Keratinocyte (primary cell): Measurements from ENCODE around the gene LAMA3. TPM values are rescaled to one million over a fixed set of nuclear protein-coding genes. Genes with fewer than 3 reads are reported as not detected.

Experiments used
- DNase-seq: peaks from one replicate; pipeline ENCODE4 v3.0.0-alpha.2; 2011; ENCODE audit warnings: low read depth, missing footprints, low spot score
- FAIRE-seq: peaks from 2 replicates; lab custom pipeline; 2011; peaks lifted over from hg19 to GRCh38; lab: Jason Lieb, UNC
- H2AFZ ChIP-seq: 2 replicates; pipeline ENCODE4 v1.6.0; 2012; ENCODE audit warnings: low read length, control low read depth, inconsistent platforms; ENCODE audit not compliant: control insufficient read depth
- H3K27ac ChIP-seq: 2 replicates; pipeline ENCODE4 v1.5.1; 2011; ENCODE audit warnings: low read length; ENCODE audit not compliant: control insufficient read depth, insufficient read depth
- H3K27me3 ChIP-seq: 3 replicates; pipeline ENCODE4 v1.6.0; 2011; ENCODE audit warnings: low read length; ENCODE audit not compliant: control insufficient read depth, insufficient read depth; ENCODE audit errors: extremely low read depth
- H3K36me3 ChIP-seq, 2 experiments: 2 replicates in 1 of 2; 3 replicates in 1 of 2; pipeline ENCODE4 v1.5.1; 2011; ENCODE audit warnings: low read length in 2 of 2, mild to moderate bottlenecking in 1 of 2; ENCODE audit not compliant: control insufficient read depth in 2 of 2, insufficient read depth in 2 of 2; ENCODE audit errors: extremely low read depth in 1 of 2
- H3K4me1 ChIP-seq: 3 replicates; pipeline ENCODE4 v1.5.1; 2011; ENCODE audit warnings: low read length; ENCODE audit not compliant: control insufficient read depth, insufficient read depth; ENCODE audit errors: extremely low read depth
- H3K4me2 ChIP-seq: 3 replicates; pipeline ENCODE4 v1.6.0; 2011; ENCODE audit warnings: low read depth, low read length; ENCODE audit not compliant: control insufficient read depth, insufficient read depth; ENCODE audit errors: extremely low read depth
- H3K4me3 ChIP-seq, 3 experiments: fragments of 200-600 bp in 1 of 3; sonication (generic) in 1 of 3; 2 replicates in 2 of 3; 3 replicates in 1 of 3; pipeline ENCODE4 v1.5.1; 2011 to 2016; ENCODE audit warnings: low read length in 3 of 3, mild to moderate bottlenecking in 3 of 3, control low read depth in 2 of 3, inconsistent platforms in 1 of 3, low read depth in 1 of 3, mixed read lengths in 1 of 3, mixed run types in 1 of 3, moderate library complexity in 1 of 3; ENCODE audit not compliant: control insufficient read depth in 2 of 3, insufficient read depth in 2 of 3; ENCODE audit errors: extremely low read depth in 1 of 3
- H3K79me2 ChIP-seq: 2 replicates; pipeline ENCODE4 v1.6.0; 2012; ENCODE audit warnings: low read length; ENCODE audit not compliant: control insufficient read depth, insufficient read depth
- H3K9ac ChIP-seq: 3 replicates; pipeline ENCODE4 v1.6.0; 2011; ENCODE audit warnings: low read length; ENCODE audit not compliant: control insufficient read depth, insufficient read depth; ENCODE audit errors: extremely low read depth
- H3K9me1 ChIP-seq: 3 replicates; pipeline ENCODE4 v1.6.0; 2011; ENCODE audit warnings: low read length; ENCODE audit not compliant: control insufficient read depth, insufficient read depth; ENCODE audit errors: extremely low read depth
- H3K9me3 ChIP-seq: 2 replicates; pipeline ENCODE4 v1.5.1; 2012; ENCODE audit warnings: low read depth, low read length; ENCODE audit not compliant: control insufficient read depth
- H4K20me1 ChIP-seq: 3 replicates; pipeline ENCODE4 v1.6.0; 2011; ENCODE audit warnings: low read length; ENCODE audit not compliant: control insufficient read depth, insufficient read depth; ENCODE audit errors: extremely low read depth
- EZH2 ChIP-seq: IDR thresholded peaks from one replicate; pipeline ENCODE4 v1.6.1; 2012; ENCODE audit warnings: inconsistent platforms, mild to moderate bottlenecking, low read length, moderate library complexity
- dilution Hi-C: fragments of 300-500 bp; cut with MboI; formaldehyde crosslinking; loops from one replicate; pipeline ENCODE4 v1.7.0; 2020; ENCODE audit warnings: low sequenced_read_pairs; ENCODE audit not compliant: extremely low pct_ligation_motif_present
- polyA plus RNA-seq, 5 experiments: library from polyadenylated mRNA; depleted of rRNA in 3 of 5; stranded (reverse) in 3 of 5; stranded (forward) in 1 of 5; unstranded in 1 of 5; fragments of >200 nt; gene quantifications; 1 replicate in 1 of 5; 2 replicates in 3 of 5; 3 replicates in 1 of 5; pipeline versions ENCODE4 v1.2.1 to v1.2.3, GENCODE V29; 2011 to 2012; ENCODE audit warnings: missing spikeins in 2 of 5, low read depth in 1 of 5, low replicate concordance in 1 of 5
- TF ChIP-seq, protein P1 (sequence below), 3 experiments: IDR thresholded peaks in 1 of 3; conservative IDR thresholded peaks in 1 of 3; optimal IDR thresholded peaks in 1 of 3; 2 replicates in 2 of 3; 3 replicates in 1 of 3; pipeline versions ENCODE3 to v1.5.1; 2011; ENCODE audit warnings: low read length in 3 of 3, mild to moderate bottlenecking in 3 of 3, moderate library complexity in 2 of 3, control low read depth in 1 of 3, inconsistent platforms in 1 of 3; ENCODE audit not compliant: insufficient read depth in 2 of 3; ENCODE audit errors: extremely low read depth in 1 of 3

The LAMA3 gene
- polyA plus RNA-seq, 1 donor (not counting 4 experiments of a cell fraction or from before 2014, with no cell fraction given), result 1,944 TPM

DNA sequence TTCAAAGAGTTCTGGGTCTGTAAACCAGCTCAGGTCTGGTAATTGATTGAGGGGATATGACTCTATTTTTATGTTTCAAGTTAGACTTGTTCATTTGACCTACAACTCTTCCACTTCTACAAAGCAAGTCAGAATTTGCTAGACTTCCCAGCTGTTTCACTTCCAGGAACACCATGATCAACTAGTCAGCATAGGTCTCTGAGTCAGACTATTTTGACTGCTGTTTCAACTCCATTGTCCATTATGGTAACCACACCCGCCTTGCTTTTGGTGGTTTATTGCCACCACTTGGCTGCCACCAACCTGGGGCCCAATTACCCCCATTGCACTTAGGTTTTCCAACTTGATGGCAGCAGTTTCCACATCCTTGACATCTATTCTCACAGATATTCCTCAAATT, 116.6 kb downstream of the LAMA3 start:
- Histone ChIP-seq H3K4me1 (peaks cover 7% of the 10 kb centered on the region), H3K27ac (no peak overlapping the region), H2AFZ (no peak overlapping the region), H3K36me3 (no peaks in the 10 kb centered on the region), H4K20me1 (no peaks in the 10 kb centered on the region), H3K9me1 (no peaks in the 10 kb centered on the region), H3K9ac (no peak overlapping the region), H3K27me3 (no peaks in the 10 kb centered on the region), H3K79me2 (no peaks in the 10 kb centered on the region), H3K9me3 (no peaks in the 10 kb centered on the region), H3K4me2 (peak overlapping the region; percentile 43), H3K4me3 (no peak overlapping the region)
- dilution Hi-C loops, result no loop called here
- no peak for TF ChIP-seq EZH2
- TF ChIP-seq, protein P1, sequence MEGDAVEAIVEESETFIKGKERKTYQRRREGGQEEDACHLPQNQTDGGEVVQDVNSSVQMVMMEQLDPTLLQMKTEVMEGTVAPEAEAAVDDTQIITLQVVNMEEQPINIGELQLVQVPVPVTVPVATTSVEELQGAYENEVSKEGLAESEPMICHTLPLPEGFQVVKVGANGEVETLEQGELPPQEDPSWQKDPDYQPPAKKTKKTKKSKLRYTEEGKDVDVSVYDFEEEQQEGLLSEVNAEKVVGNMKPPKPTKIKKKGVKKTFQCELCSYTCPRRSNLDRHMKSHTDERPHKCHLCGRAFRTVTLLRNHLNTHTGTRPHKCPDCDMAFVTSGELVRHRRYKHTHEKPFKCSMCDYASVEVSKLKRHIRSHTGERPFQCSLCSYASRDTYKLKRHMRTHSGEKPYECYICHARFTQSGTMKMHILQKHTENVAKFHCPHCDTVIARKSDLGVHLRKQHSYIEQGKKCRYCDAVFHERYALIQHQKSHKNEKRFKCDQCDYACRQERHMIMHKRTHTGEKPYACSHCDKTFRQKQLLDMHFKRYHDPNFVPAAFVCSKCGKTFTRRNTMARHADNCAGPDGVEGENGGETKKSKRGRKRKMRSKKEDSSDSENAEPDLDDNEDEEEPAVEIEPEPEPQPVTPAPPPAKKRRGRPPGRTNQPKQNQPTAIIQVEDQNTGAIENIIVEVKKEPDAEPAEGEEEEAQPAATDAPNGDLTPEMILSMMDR (optimal IDR thresholded peaks at IDR 0.05 in 1 of 3, IDR thresholded peaks at IDR 0.05 in 1 of 3, conservative IDR thresholded peaks at IDR 0.05 in 1 of 3; ENCODE audit: extremely low read depth in 1 of 3, insufficient read depth in 2 of 3, low read length in 3 of 3), result peak in 1 of 3 experiments; percentile 11
- DNase-seq (no peak), FAIRE-seq (peak; percentile 81)

DNA sequence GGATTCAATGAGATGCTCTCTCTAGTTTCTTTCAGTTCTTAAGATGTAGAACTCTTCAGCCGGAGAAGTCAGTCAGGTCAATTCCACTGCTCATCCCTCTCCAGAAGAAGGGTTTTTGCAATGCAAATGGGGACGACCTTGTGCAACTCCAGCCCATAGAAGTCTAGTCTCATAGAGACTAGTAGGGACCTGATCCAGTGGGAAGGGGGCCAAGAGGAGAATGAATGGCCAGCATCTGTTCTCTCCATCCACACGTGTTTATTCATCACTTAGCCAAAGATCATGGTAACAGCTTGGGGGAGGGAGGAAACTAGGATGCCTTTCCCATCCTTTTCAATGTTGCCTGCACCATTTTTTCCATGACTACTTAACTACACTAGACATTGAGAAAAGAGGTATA, 120.2 kb downstream of the LAMA3 start:
- no peak for DNase-seq
- H3K4me3 ChIP-seq, result no peak overlapping the region
- H3K27ac ChIP-seq, result no peak overlapping the region
- TF ChIP-seq, protein P1 (optimal IDR thresholded peaks at IDR 0.05 in 1 of 3, IDR thresholded peaks at IDR 0.05 in 1 of 3, conservative IDR thresholded peaks at IDR 0.05 in 1 of 3; ENCODE audit: extremely low read depth in 1 of 3, insufficient read depth in 2 of 3, low read length in 3 of 3), result no peak
- H3K9ac ChIP-seq, result no peak overlapping the region
- H4K20me1 ChIP-seq, result no peaks in the 10 kb centered on the region
- H3K36me3 ChIP-seq, result no peaks in the 10 kb centered on the region
- H2AFZ ChIP-seq, result no peak overlapping the region
- H3K4me1 ChIP-seq, result peaks cover 7% of the 10 kb centered on the region
- dilution Hi-C loops, result no loop called here
- H3K4me2 ChIP-seq, result no peak overlapping the region
- H3K79me2 ChIP-seq, result no peaks in the 10 kb centered on the region
- H3K9me3 ChIP-seq, result no peaks in the 10 kb centered on the region
- FAIRE-seq, result no peak
- no peaks in the 10 kb centered on the region for H3K9me1 ChIP-seq
- no peaks in the 10 kb centered on the region for H3K27me3 ChIP-seq
